ENCODE measurements around the gene BRMS1. TPM values are rescaled to one million over a fixed set of nuclear protein-coding genes. Genes with fewer than 3 reads are reported as not detected.
A peak's percentile ranks its signal among the peaks of the same experiment; 100 is the strongest.
"Not testable (repeated sequence)": the region's sequence is repeated elsewhere in the genome, so short reads cannot be mapped to it uniquely, and the experiment has no call there.

The BRMS1 gene
- total and polyA plus RNA-seq, 2 donors: 43.1 to 63.0 TPM

DNA sequence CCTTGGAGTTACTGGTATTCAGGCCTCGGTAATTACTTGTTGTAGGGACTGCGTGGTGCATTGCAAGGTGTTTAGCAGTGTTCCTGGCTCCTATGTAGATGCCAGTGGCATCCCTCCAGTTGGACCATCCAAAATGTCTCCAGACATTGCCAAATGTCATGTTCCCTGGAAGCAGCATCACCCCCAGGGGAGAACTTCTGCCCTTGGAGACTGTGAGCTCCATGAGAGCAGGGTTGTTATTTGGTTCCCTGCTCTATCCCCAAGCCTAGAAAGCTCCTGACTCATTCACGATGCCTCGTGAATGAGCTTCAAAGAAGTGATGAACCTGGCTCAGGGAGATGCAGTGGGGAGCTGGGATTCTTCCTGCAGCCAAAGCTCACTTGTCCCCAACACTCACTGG lies 23.3 kb downstream of the BRMS1 start:
- peaks cover 39 to 72% of the 10 kb centered on the region in 2 donors for H3K4me1 ChIP-seq (ENCODE audit: control insufficient read depth in 2 of 2, insufficient read depth in 2 of 2, low read length in 2 of 2)

DNA sequence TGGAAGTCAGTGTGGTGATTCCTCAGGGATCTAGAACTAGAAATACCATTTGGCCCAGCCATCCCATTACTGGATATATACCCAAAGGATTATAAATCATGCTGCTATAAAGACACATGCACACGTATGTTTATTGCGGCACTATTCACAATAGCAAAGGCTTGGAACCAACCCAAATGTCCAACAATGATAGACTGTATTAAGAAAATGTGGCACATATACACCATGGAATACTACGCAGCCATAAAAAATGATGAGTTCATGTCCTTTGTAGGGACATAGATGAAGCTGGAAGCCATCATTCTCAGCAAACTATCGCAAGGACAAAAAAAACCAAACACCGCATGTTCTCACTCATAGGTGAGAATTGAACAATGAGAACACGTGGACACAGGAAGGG lies 24.2 kb downstream of the BRMS1 start:
- not testable (repeated sequence) for DNase-seq (ENCODE audit: low read depth in 6 of 9, low spot score in 9 of 9); H3K27ac ChIP-seq (ENCODE audit: low read depth in 1 of 2, low read length in 1 of 2); H3K27me3 ChIP-seq (ENCODE audit: control insufficient read depth in 2 of 2, insufficient read depth in 1 of 2, low read length in 1 of 2); H3K36me3 ChIP-seq (ENCODE audit: control insufficient read depth in 2 of 2, insufficient read depth in 2 of 2, low read length in 1 of 2); H3K4me3 ChIP-seq (ENCODE audit: low read length in 2 of 2)
- WGBS: 95% methylated on average over 6 of the region's 6 CpGs
- peaks cover 38 to 72% of the 10 kb centered on the region in 2 donors for H3K4me1 ChIP-seq (ENCODE audit: control insufficient read depth in 2 of 2, insufficient read depth in 2 of 2, low read length in 2 of 2)
- peaks cover 0 to 25% of the 10 kb centered on the region in 2 donors for H3K9me3 ChIP-seq (ENCODE audit: control insufficient read depth in 2 of 2, insufficient read depth in 1 of 2, low read length in 1 of 2)

More for the DNA sequence above, 23.3 kb downstream of the BRMS1 start:
- no peak overlapping the region for H3K27ac ChIP-seq (ENCODE audit: low read depth in 1 of 2, low read length in 1 of 2)
- peaks cover 0 to 24% of the 10 kb centered on the region in 2 donors for H3K9me3 ChIP-seq (ENCODE audit: control insufficient read depth in 2 of 2, insufficient read depth in 1 of 2, low read length in 1 of 2)
- H3K36me3 ChIP-seq (ENCODE audit: control insufficient read depth in 2 of 2, insufficient read depth in 2 of 2, low read length in 1 of 2): no peaks in the 10 kb centered on the region
- H3K4me3 ChIP-seq (ENCODE audit: low read length in 2 of 2): no peak overlapping the region
- H3K27me3 ChIP-seq (ENCODE audit: control insufficient read depth in 2 of 2, insufficient read depth in 1 of 2, low read length in 1 of 2): no peaks in the 10 kb centered on the region
- 98% methylated on average over 4 of the region's 4 CpGs for WGBS
- DNase-seq (ENCODE audit: low read depth in 6 of 9, low spot score in 9 of 9): no peak

DNA sequence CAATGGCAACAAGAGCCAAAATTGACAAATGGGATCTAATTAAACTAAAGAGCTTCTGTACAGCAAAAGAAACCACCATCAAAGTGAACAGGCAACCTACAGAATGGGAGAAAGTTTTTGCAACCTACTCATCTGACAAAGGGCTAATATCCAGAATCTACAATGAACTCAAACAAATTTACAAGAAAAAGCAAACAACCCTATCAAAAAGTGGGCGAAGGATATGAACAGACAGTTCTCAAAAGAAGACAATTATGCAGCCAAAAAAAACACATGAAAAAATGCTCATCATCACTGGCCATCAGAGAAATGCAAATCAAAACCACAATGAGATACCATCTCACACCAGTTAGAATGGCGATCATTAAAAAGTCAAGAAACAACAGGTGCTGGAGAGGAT lies 24.6 kb downstream of the BRMS1 start:
- 95% methylated on average over 1 of the region's 2 CpGs for WGBS
- H3K9me3 ChIP-seq (ENCODE audit: control insufficient read depth in 2 of 2, insufficient read depth in 1 of 2, low read length in 1 of 2): peaks cover 0 to 23% of the 10 kb centered on the region in 2 donors
- H3K4me3 ChIP-seq (ENCODE audit: low read length in 2 of 2); H3K36me3 ChIP-seq (ENCODE audit: control insufficient read depth in 2 of 2, insufficient read depth in 2 of 2, low read length in 1 of 2); DNase-seq (ENCODE audit: low read depth in 6 of 9, low spot score in 9 of 9); H3K27ac ChIP-seq (ENCODE audit: low read depth in 1 of 2, low read length in 1 of 2); H3K27me3 ChIP-seq (ENCODE audit: control insufficient read depth in 2 of 2, insufficient read depth in 1 of 2, low read length in 1 of 2): not testable (repeated sequence)
- H3K4me1 ChIP-seq (ENCODE audit: control insufficient read depth in 2 of 2, insufficient read depth in 2 of 2, low read length in 2 of 2): peaks cover 33 to 72% of the 10 kb centered on the region in 2 donors

DNA sequence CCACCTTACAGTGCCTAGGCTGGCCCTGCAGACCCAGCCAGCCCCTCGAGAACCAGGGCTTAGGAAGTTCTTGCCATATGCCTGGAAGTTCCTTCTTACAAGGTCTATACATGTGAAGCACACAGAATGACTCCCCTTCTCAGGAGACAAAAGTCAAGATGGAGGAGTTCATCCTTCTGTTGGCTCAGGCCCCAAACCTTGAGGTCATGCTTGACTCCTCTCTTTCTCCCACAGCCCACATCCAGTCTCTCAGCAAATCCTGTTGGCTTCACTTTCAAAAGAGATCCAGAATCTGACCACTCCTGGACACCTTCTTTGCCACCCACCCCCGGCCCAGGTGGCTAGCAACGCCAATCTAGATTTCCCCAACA lies 26.3 kb downstream of the BRMS1 start:
- Histone ChIP-seq H3K27me3 (ENCODE audit: control insufficient read depth in 2 of 2, insufficient read depth in 1 of 2, low read length in 1 of 2) (peaks cover 0 to 2% of the 10 kb centered on the region in 2 donors), H3K36me3 (ENCODE audit: control insufficient read depth in 2 of 2, insufficient read depth in 2 of 2, low read length in 1 of 2) (no peaks in the 10 kb centered on the region), H3K4me1 (ENCODE audit: control insufficient read depth in 2 of 2, insufficient read depth in 2 of 2, low read length in 2 of 2) (peaks cover 37 to 77% of the 10 kb centered on the region in 2 donors), H3K4me3 (ENCODE audit: low read length in 2 of 2) (peak overlapping the region in 1 of 2 donors; percentile 43), H3K9me3 (ENCODE audit: control insufficient read depth in 2 of 2, insufficient read depth in 1 of 2, low read length in 1 of 2) (peaks cover 0 to 17% of the 10 kb centered on the region in 2 donors), H3K27ac (ENCODE audit: low read depth in 1 of 2, low read length in 1 of 2) (peak overlapping the region; percentile 99 to 100)
- no peak for DNase-seq (ENCODE audit: low read depth in 6 of 9, low spot score in 9 of 9)
- 67% methylated on average over 3 of the region's 3 CpGs for WGBS

DNA sequence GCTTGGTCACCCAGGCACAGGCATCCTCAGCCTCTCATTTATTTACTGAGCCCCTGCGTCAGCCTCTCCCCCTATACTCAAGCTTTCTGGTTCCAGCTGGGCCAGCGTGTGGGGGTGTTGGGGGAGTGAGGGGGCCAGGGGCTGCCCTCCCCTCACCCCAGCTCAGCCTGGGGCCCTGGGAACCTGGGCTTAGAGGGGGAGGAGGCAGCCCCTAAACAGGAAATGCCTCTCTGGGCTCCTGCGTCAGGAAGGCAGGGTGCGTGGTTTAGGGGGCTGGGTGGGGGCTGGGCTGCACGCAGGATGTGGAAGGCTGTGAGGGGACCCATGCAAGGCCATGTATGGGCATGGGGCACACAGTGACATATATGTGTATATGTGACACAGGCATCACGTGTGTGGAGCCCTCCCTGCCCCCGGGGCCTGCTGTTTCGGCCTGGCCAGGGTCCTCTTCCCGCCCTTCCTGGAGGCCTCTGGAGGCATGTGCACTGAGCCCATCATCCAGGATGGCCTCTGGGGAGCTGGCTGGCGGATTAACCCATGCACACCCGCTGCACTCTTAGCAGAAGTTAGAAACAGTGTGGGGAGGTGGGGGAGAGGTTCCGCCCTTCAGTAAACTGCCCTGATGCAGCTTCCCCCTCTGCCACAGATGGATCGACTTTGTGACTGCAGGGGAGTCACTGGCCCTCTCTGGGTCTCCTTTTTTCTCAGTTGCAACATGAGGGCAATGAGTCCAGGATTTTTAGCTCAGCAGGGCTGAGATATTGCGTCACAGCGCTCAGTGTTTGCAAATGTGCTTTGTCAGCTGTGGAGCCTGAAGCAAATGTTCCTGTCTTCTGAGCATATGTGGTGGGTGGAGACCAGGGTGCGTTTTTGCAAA lies 26.9 kb downstream of the BRMS1 start:
- no peaks in the 10 kb centered on the region for H3K36me3 ChIP-seq (ENCODE audit: control insufficient read depth in 2 of 2, insufficient read depth in 2 of 2, low read length in 1 of 2)
- peak overlapping the region; percentile 41 to 43 for H3K4me3 ChIP-seq (ENCODE audit: low read length in 2 of 2)
- H3K27me3 ChIP-seq (ENCODE audit: control insufficient read depth in 2 of 2, insufficient read depth in 1 of 2, low read length in 1 of 2): peaks cover 0 to 2% of the 10 kb centered on the region in 2 donors
- 12% methylated on average over 16 of the region's 16 CpGs for WGBS
- peak overlapping the region; percentile 99 to 100 for H3K27ac ChIP-seq (ENCODE audit: low read depth in 1 of 2, low read length in 1 of 2)
- peak; percentile 85 to 97 (median 93) for DNase-seq (ENCODE audit: low read depth in 6 of 9, low spot score in 9 of 9)
- H3K4me1 ChIP-seq (ENCODE audit: control insufficient read depth in 2 of 2, insufficient read depth in 2 of 2, low read length in 2 of 2): peaks cover 44 to 81% of the 10 kb centered on the region in 2 donors
- H3K9me3 ChIP-seq (ENCODE audit: control insufficient read depth in 2 of 2, insufficient read depth in 1 of 2, low read length in 1 of 2): peaks cover 0 to 18% of the 10 kb centered on the region in 2 donors

DNA sequence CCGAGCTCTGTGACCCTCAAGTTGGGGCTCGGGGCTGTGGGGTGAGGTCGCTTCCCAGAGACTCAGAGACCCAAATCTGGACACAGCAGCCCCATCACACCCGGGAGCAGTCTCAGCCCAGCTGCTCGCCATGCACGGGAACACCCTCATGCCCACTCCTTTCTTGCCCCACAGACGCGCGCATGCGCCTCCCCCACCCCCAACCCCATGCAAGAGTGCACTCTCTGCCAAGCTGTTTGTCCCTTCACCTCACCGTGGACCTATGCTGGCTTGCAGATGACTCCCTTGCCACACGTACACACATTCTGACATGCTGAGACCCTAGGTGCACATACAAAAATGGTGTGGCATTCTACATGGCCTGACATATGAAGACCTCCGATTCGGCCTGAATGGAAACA lies 27.6 kb downstream of the BRMS1 start:
- H3K9me3 ChIP-seq (ENCODE audit: control insufficient read depth in 2 of 2, insufficient read depth in 1 of 2, low read length in 1 of 2): peaks cover 0 to 15% of the 10 kb centered on the region in 2 donors
- H3K27ac ChIP-seq (ENCODE audit: low read depth in 1 of 2, low read length in 1 of 2): peak overlapping the region; percentile 99 to 100
- H3K4me1 ChIP-seq (ENCODE audit: control insufficient read depth in 2 of 2, insufficient read depth in 2 of 2, low read length in 2 of 2): peaks cover 44 to 78% of the 10 kb centered on the region in 2 donors
- H3K4me3 ChIP-seq (ENCODE audit: low read length in 2 of 2): peak overlapping the region; percentile 41 to 43
- H3K36me3 ChIP-seq (ENCODE audit: control insufficient read depth in 2 of 2, insufficient read depth in 2 of 2, low read length in 1 of 2): no peaks in the 10 kb centered on the region
- 4% methylated on average over 14 of the region's 14 CpGs for WGBS
- peaks cover 0 to 2% of the 10 kb centered on the region in 2 donors for H3K27me3 ChIP-seq (ENCODE audit: control insufficient read depth in 2 of 2, insufficient read depth in 1 of 2, low read length in 1 of 2)
- peak in 8 of 9 donors; percentile 60 to 86 (median 70) for DNase-seq (ENCODE audit: low read depth in 6 of 9, low spot score in 9 of 9)

DNA sequence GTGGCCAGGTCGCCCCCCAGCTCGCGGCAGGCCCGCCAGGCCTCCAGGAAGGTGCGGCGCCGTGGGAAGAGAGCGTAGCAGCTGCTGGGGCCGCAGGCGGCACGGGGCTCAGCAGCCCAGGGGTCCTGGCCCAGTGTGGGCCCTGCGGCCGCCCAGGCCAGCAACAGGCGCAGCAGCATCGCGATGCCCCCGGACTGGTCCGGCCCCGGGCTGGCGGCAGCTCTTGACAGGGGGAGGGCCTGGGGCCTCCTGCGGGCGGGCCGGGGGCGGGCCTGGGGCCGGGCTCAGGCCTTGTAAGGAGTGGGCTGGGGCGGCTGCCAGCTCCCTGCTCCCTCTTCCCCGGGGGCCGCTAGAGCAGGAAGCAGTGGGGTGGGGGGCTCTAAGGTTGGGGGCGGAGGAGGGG lies 28.1 kb downstream of the BRMS1 start, which contains the start of gene CD248:
CD248 (minus strand) TSS at position 196 of the 403 bp plus-strand sequence; CDS start at position 179, 17 bp downstream.
- 31% methylated on average over 29 of the region's 29 CpGs for WGBS
- Histone ChIP-seq H3K9me3 (ENCODE audit: control insufficient read depth in 2 of 2, insufficient read depth in 1 of 2, low read length in 1 of 2) (peaks cover 0 to 14% of the 10 kb centered on the region in 2 donors), H3K36me3 (ENCODE audit: control insufficient read depth in 2 of 2, insufficient read depth in 2 of 2, low read length in 1 of 2) (no peaks in the 10 kb centered on the region), H3K27me3 (ENCODE audit: control insufficient read depth in 2 of 2, insufficient read depth in 1 of 2, low read length in 1 of 2) (peaks cover 0 to 2% of the 10 kb centered on the region in 2 donors), H3K27ac (ENCODE audit: low read depth in 1 of 2, low read length in 1 of 2) (peak within 1 kb of the TSS; percentile 99 to 100), H3K4me1 (ENCODE audit: control insufficient read depth in 2 of 2, insufficient read depth in 2 of 2, low read length in 2 of 2) (peaks cover 44 to 78% of the 10 kb centered on the region in 2 donors), H3K4me3 (ENCODE audit: low read length in 2 of 2) (peak within 1 kb of the TSS; percentile 43 to 50)
- peak in 4 of 9 donors; percentile 49 to 81 (median 62) for DNase-seq (ENCODE audit: low read depth in 6 of 9, low spot score in 9 of 9)

DNA sequence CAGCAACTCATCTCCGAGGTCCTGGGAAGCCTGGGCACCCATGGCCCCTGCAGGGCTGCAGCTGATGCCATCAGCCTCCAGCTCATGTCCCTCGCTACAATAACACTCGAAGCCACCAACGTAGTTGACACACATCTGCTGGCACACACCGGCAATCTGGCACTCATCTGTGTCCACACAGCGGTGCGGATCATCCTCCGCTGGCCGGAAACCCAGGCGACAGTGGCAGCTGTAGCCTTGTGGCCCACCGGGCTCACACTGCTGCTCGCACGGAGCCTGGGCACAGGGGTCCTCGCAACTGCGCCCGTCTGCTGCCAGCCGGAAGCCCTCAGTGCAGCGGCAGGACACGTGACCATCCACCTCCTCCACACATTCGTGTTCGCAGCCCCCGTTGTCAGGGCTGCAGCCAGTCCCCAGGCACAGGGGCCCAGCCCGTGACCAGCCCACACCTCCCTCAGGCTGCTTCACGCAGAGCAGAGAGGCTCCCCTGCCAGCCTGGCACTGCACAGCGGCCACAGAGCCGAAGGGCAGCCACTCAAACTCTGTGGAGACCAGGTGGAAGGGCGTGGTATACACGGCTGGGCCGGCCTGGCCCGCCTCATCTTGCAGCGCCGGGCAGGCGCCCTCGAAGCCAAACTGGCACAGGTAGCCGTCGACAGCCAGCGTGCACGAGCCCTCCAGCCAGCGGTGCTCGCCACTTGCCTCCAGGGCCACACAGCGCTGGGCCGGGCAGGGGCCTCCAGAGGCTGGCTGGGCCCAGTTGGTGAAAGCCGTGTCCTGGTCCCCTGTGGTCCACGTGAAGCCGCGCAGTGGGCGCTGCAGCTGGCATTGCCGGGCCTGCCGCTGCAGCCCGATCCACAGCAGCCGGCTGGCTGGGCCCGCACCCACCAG lies 28.7 kb downstream of the BRMS1 start:
- Histone ChIP-seq H3K4me1 (ENCODE audit: control insufficient read depth in 2 of 2, insufficient read depth in 2 of 2, low read length in 2 of 2) (peaks cover 44 to 81% of the 10 kb centered on the region in 2 donors), H3K4me3 (ENCODE audit: low read length in 2 of 2) (peak overlapping the region; percentile 43 to 50), H3K9me3 (ENCODE audit: control insufficient read depth in 2 of 2, insufficient read depth in 1 of 2, low read length in 1 of 2) (peaks cover 0 to 14% of the 10 kb centered on the region in 2 donors), H3K27ac (ENCODE audit: low read depth in 1 of 2, low read length in 1 of 2) (peak overlapping the region; percentile 99 to 100), H3K27me3 (ENCODE audit: control insufficient read depth in 2 of 2, insufficient read depth in 1 of 2, low read length in 1 of 2) (peaks cover 0 to 2% of the 10 kb centered on the region in 2 donors), H3K36me3 (ENCODE audit: control insufficient read depth in 2 of 2, insufficient read depth in 2 of 2, low read length in 1 of 2) (no peaks in the 10 kb centered on the region)
- 95% methylated on average over 52 of the region's 52 CpGs for WGBS
- no peak for DNase-seq (ENCODE audit: low read depth in 6 of 9, low spot score in 9 of 9)
